Measurements from ENCODE around the gene BLZF1.

GRCh38 chr1:169321539-169321938, 46.5 kb upstream of the BLZF1 start:
- TF ChIP-seq CTCF (IDR thresholded peaks at IDR 0.05) (no peak), POLR2AphosphoS5 (IDR thresholded peaks at IDR 0.05; ENCODE audit: insufficient read depth in 1 of 2, low read depth in 1 of 2) (no peak)
